Umbilical cord (tissue), 2 donors: ENCODE data around the gene TM4SF18. TPM values are rescaled to one million over a fixed set of nuclear protein-coding genes. Genes with fewer than 3 reads are reported as not detected.
A peak's percentile ranks its signal among the peaks of the same experiment; 100 is the strongest.
"Not testable (repeated sequence)": the region's sequence is repeated elsewhere in the genome, so short reads cannot be mapped to it uniquely, and the experiment has no call there.

Experiments used
- DNase-seq: peaks from one replicate; pipeline ENCODE4 v3.0.0-alpha.2; 2015; ENCODE audit warnings: low spot score
- total RNA-seq: library from RNA; depleted of rRNA; stranded (reverse); fragments of >200 nt; gene quantifications from one replicate; pipeline ENCODE4 v1.2.3, GENCODE V29; 2014; ENCODE audit warnings: low replicate concordance; ENCODE audit not compliant: insufficient read depth

TM4SF18 gene
- 3.9 TPM for total RNA-seq

- DNase-seq: no peak
These were observed at the start of gene TM4SF18 for GRCh38 chr3:149333176-149333859. TSS of gene TM4SF18 (minus strand) at chr3:149333636. CDS start at chr3:149333382, 254 bp downstream.

- DNase-seq: no peak
These were observed 49.1 kb upstream of the TM4SF18 start for GRCh38 chr3:149382518-149382917.

GRCh38 chr3:149382101-149382467, 48.6 kb upstream of the TM4SF18 start:
- peak; percentile 67 for DNase-seq

- DNase-seq: no peak
These were observed 48.0 kb upstream of the TM4SF18 start for GRCh38 chr3:149381173-149382100.

- not testable (repeated sequence) for DNase-seq
These were observed 46.8 kb upstream of the TM4SF18 start for GRCh38 chr3:149380220-149380619.

- DNase-seq: no peak
These were observed 45.3 kb upstream of the TM4SF18 start for GRCh38 chr3:149378478-149379309.

- peak; percentile 72 for DNase-seq
These were observed 44.2 kb upstream of the TM4SF18 start, which contains the start of gene TM4SF1 for GRCh38 chr3:149377408-149378364. TSS of gene TM4SF1 (minus strand) at chr3:149377649. CDS start at chr3:149377547, 102 bp downstream.

- peak; percentile 54 for DNase-seq
These were observed 43.4 kb upstream of the TM4SF18 start for GRCh38 chr3:149376718-149377407.

GRCh38 chr3:149375501-149376196, 42.2 kb upstream of the TM4SF18 start:
- no peak for DNase-seq

- DNase-seq: no peak
These were observed 41.5 kb upstream of the TM4SF18 start for GRCh38 chr3:149374793-149375500.

- DNase-seq: no peak
These were observed 41.0 kb upstream of the TM4SF18 start for GRCh38 chr3:149374391-149374790.

GRCh38 chr3:149373235-149374125, 40.0 kb upstream of the TM4SF18 start:
- DNase-seq: no peak

GRCh38 chr3:149371723-149372114, 38.3 kb upstream of the TM4SF18 start:
- no peak for DNase-seq

GRCh38 chr3:149371001-149371722, 37.7 kb upstream of the TM4SF18 start:
- DNase-seq: peak; percentile 74

- no peak for DNase-seq
These were observed 36.8 kb upstream of the TM4SF18 start for GRCh38 chr3:149369991-149370866.
